Astrocyte of the cerebellum (primary cell): ENCODE measurements around the gene SMIM20.

Experiments
- DNase-seq: peaks from one replicate; pipeline ENCODE4 v3.0.0-alpha.2; 2011; ENCODE audit warnings: low read depth
- H3K4me3 ChIP-seq: 2 replicates; pipeline ENCODE4 v1.5.1; 2011; ENCODE audit warnings: mild to moderate bottlenecking, low read depth, low read length, moderate library complexity
- CTCF ChIP-seq: IDR thresholded peaks from 2 replicates; pipeline ENCODE4 v1.5.1; 2012; ENCODE audit warnings: low read length, low read depth, moderate library complexity, mild to moderate bottlenecking; ENCODE audit errors: missing control alignments
- in situ Hi-C: cut with HindIII; loops from 2 replicates; pipeline ENCODE4 v1.10.0; 2017; ENCODE audit warnings: low sequenced_read_pairs

Gene SMIM20

GRCh38 chr4:25941457-25942221 lies 27.6 kb downstream of the SMIM20 start:
- no peak for DNase-seq
- H3K4me3 ChIP-seq, result no peak overlapping the region
- in situ Hi-C loops, result no loop called here
- no peak for TF ChIP-seq CTCF

- TF ChIP-seq CTCF, result no peak
- H3K4me3 ChIP-seq, result no peak overlapping the region
- in situ Hi-C loops, result no loop called here
- DNase-seq, result no peak
These were observed 29.3 kb downstream of the SMIM20 start for GRCh38 chr4:25943312-25943711.

GRCh38 chr4:25943805-25944204 lies 29.8 kb downstream of the SMIM20 start:
- TF ChIP-seq CTCF, result no peak
- no peak overlapping the region for H3K4me3 ChIP-seq
- no peak for DNase-seq
- in situ Hi-C loops, result no loop called here

GRCh38 chr4:25948051-25948450 lies 34.0 kb downstream of the SMIM20 start:
- H3K4me3 ChIP-seq, result no peak overlapping the region
- DNase-seq, result no peak
- in situ Hi-C loops, result no loop called here
- no peak for TF ChIP-seq CTCF

GRCh38 chr4:25949173-25949748 lies 35.2 kb downstream of the SMIM20 start:
- DNase-seq, result no peak
- in situ Hi-C loops, result no loop called here

GRCh38 chr4:25949994-25950393 lies 36.0 kb downstream of the SMIM20 start:
- H3K4me3 ChIP-seq, result no peak overlapping the region
- no peak for TF ChIP-seq CTCF
- in situ Hi-C loops, result no loop called here
- DNase-seq, result no peak

More at GRCh38 chr4:25949173-25949748, 35.2 kb downstream of the SMIM20 start:
- TF ChIP-seq CTCF, result no peak
- H3K4me3 ChIP-seq, result no peak overlapping the region
